ENCODE results near the gene GAD1. TPM values are rescaled to one million over a fixed set of nuclear protein-coding genes. Genes with fewer than 3 reads are reported as not detected.

The GAD1 gene
- total RNA-seq, 4 donors from 2014 or later: 2.6 TPM; not detected in 3

GRCh38 chr2:170836027-170836426, 19.3 kb downstream of the GAD1 start:
- no peaks in the 10 kb centered on the region for H3K9me3 ChIP-seq
- WGBS: 56% methylated on average over 5 of the region's 5 CpGs
- DNase-seq (ENCODE audit: low spot score in 2 of 2): no peak
- H3K4me3 ChIP-seq: no peak overlapping the region
- H3K36me3 ChIP-seq: no peaks in the 10 kb centered on the region
- TF ChIP-seq EP300 (IDR thresholded peaks at IDR 0.05) (no peak), POLR2A (IDR thresholded peaks at IDR 0.05) (no peak), POLR2AphosphoS5 (IDR thresholded peaks at IDR 0.05) (no peak), CTCF (IDR thresholded peaks at IDR 0.05) (no peak)
- H3K27ac ChIP-seq: no peak overlapping the region
- no peaks in the 10 kb centered on the region for H3K4me1 ChIP-seq
- H3K27me3 ChIP-seq: peaks cover 3% of the 10 kb centered on the region

- Histone ChIP-seq H3K36me3 (no peaks in the 10 kb centered on the region), H3K27ac (no peak overlapping the region), H3K4me1 (no peaks in the 10 kb centered on the region), H3K4me3 (no peak overlapping the region), H3K9me3 (no peaks in the 10 kb centered on the region), H3K27me3 (peaks cover 7% of the 10 kb centered on the region)
- TF ChIP-seq POLR2AphosphoS5 (IDR thresholded peaks at IDR 0.05) (no peak), CTCF (IDR thresholded peaks at IDR 0.05) (no peak), EP300 (IDR thresholded peaks at IDR 0.05) (no peak), POLR2A (IDR thresholded peaks at IDR 0.05) (no peak)
- 83% methylated on average over 4 of the region's 4 CpGs for WGBS
- no peak for DNase-seq (ENCODE audit: low spot score in 2 of 2)
These were observed 24.1 kb downstream of the GAD1 start for GRCh38 chr2:170840717-170841210.

- Histone ChIP-seq H3K9me3 (no peaks in the 10 kb centered on the region), H3K36me3 (no peaks in the 10 kb centered on the region), H3K27ac (no peak overlapping the region), H3K4me1 (no peaks in the 10 kb centered on the region), H3K27me3 (peaks cover 7% of the 10 kb centered on the region), H3K4me3 (no peak overlapping the region)
- TF ChIP-seq POLR2A (IDR thresholded peaks at IDR 0.05) (no peak), CTCF (IDR thresholded peaks at IDR 0.05) (no peak), POLR2AphosphoS5 (IDR thresholded peaks at IDR 0.05) (no peak), EP300 (IDR thresholded peaks at IDR 0.05) (no peak)
- DNase-seq (ENCODE audit: low spot score in 2 of 2): no peak
- WGBS: 86% methylated on average over 2 of the region's 2 CpGs
These were observed 26.1 kb downstream of the GAD1 start for GRCh38 chr2:170842785-170843184.

- WGBS: 35% methylated on average over 2 of the region's 2 CpGs
- Histone ChIP-seq H3K4me3 (no peak overlapping the region), H3K4me1 (no peaks in the 10 kb centered on the region), H3K27ac (no peak overlapping the region), H3K9me3 (no peaks in the 10 kb centered on the region), H3K36me3 (no peaks in the 10 kb centered on the region), H3K27me3 (peaks cover 7% of the 10 kb centered on the region)
- TF ChIP-seq CTCF (IDR thresholded peaks at IDR 0.05): no peak
- no peak for TF ChIP-seq POLR2A (IDR thresholded peaks at IDR 0.05)
- no peak for TF ChIP-seq POLR2AphosphoS5 (IDR thresholded peaks at IDR 0.05)
- TF ChIP-seq EP300 (IDR thresholded peaks at IDR 0.05): no peak
- no peak for DNase-seq (ENCODE audit: low spot score in 2 of 2)
These were observed 27.0 kb downstream of the GAD1 start for GRCh38 chr2:170843656-170844055.

GRCh38 chr2:170845343-170845742, 28.7 kb downstream of the GAD1 start:
- H3K27ac ChIP-seq: no peak overlapping the region
- H3K36me3 ChIP-seq: no peaks in the 10 kb centered on the region
- no peak overlapping the region for H3K4me3 ChIP-seq
- DNase-seq (ENCODE audit: low spot score in 2 of 2): no peak
- WGBS: 87% methylated on average over 10 of the region's 10 CpGs
- no peaks in the 10 kb centered on the region for H3K4me1 ChIP-seq
- peaks cover 7% of the 10 kb centered on the region for H3K27me3 ChIP-seq
- no peaks in the 10 kb centered on the region for H3K9me3 ChIP-seq
- TF ChIP-seq POLR2AphosphoS5 (IDR thresholded peaks at IDR 0.05) (no peak), EP300 (IDR thresholded peaks at IDR 0.05) (no peak), POLR2A (IDR thresholded peaks at IDR 0.05) (no peak), CTCF (IDR thresholded peaks at IDR 0.05) (no peak)

Measured in suprapubic skin (tissue), 4 donors.